GM21515 (cell line): ENCODE results near the gene ELF1.

Experiments used
- ATAC-seq: cut with Tn5 transposase; IDR thresholded peaks from one replicate; pipeline ENCODE4 v1.9.1; 2021; ENCODE audit not compliant: unreplicated experiment

ELF1 gene

GRCh38 chr13:41006978-41007743, 12.0 kb downstream of the ELF1 start:
- peak; percentile 34 for ATAC-seq

- ATAC-seq: no peak
Measured at GRCh38 chr13:41006306-41006705, 12.8 kb downstream of the ELF1 start.

- no peak for ATAC-seq
Measured at GRCh38 chr13:41005704-41006103, 13.4 kb downstream of the ELF1 start.

- ATAC-seq: peak; percentile 65
Measured at GRCh38 chr13:41004875-41005693, 14.0 kb downstream of the ELF1 start.

- no peak for ATAC-seq
Measured at GRCh38 chr13:41002606-41003005, 16.5 kb downstream of the ELF1 start.

- no peak for ATAC-seq
Measured at GRCh38 chr13:41001695-41002094, 17.4 kb downstream of the ELF1 start.

GRCh38 chr13:40999416-40999815, 19.7 kb downstream of the ELF1 start:
- ATAC-seq: no peak

- no peak for ATAC-seq
Measured at GRCh38 chr13:40996426-40997092, 22.6 kb downstream of the ELF1 start.

- no peak for ATAC-seq
Measured at GRCh38 chr13:40995997-40996396, 23.1 kb downstream of the ELF1 start.

GRCh38 chr13:40994581-40995230, 24.4 kb downstream of the ELF1 start:
- peak; percentile 74 for ATAC-seq

- no peak for ATAC-seq
Measured at GRCh38 chr13:40993987-40994386, 25.1 kb downstream of the ELF1 start.

GRCh38 chr13:40992678-40993518, 26.2 kb downstream of the ELF1 start:
- no peak for ATAC-seq

- ATAC-seq: no peak
Measured at GRCh38 chr13:40987606-40988280, 31.4 kb downstream of the ELF1 start.

- no peak for ATAC-seq
Measured at GRCh38 chr13:40986101-40986856, 32.8 kb downstream of the ELF1 start.

GRCh38 chr13:40985381-40986100, 33.6 kb downstream of the ELF1 start:
- ATAC-seq: no peak

GRCh38 chr13:40984668-40985366, 34.3 kb downstream of the ELF1 start:
- ATAC-seq: peak; percentile 44

GRCh38 chr13:40983725-40984667, 35.1 kb downstream of the ELF1 start:
- ATAC-seq: no peak
